Right lobe of liver (tissue), 4 donors: ENCODE data around the gene FAU.

ENCODE experiments used
- POLR2A ChIP-seq: fragments of 450-650 bp; IDR thresholded peaks from one replicate; pipeline ENCODE4 v1.6.1; 2017; ENCODE audit warnings: antibody characterized with exemption, mild to moderate bottlenecking
- TF ChIP-seq, protein P1 (sequence below), 4 donors: fragments of 200-600 bp in 3 of 4; fragments of 450-650 bp in 1 of 4; IDR thresholded peaks; one replicate each; pipeline versions ENCODE4 v1.5.1 to v1.8.0; 2016 to 2022; ENCODE audit warnings: antibody characterized with exemption in 4 of 4, mild to moderate bottlenecking in 2 of 4
- donor health status: DM: no; HTN: no; CAD: no.
- donor health status: DM: no; HTN: no; CAD: no.
- donor health status: DM: no; HTN: yes; CAD: no.

DNA sequence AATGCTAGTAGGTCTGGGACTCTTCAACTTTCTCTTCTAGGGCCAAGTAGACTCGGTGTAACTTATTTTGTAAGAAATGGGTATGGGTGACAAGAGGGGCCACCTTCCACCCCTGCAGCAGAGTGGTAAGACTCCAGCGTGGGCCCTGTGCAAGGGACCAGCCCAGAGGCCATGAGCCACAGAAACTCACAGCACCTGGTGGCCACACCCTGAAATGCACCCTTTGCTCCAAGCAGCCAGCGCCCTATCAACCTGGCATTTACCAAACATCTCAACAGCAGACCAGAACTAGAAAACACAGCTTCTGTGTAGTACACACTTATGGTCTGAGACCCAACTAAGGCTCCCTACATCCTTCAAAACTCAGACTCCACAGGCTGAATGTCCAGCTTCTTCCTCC lies 43.8 kb downstream of the FAU start:
- TF ChIP-seq, protein P1, sequence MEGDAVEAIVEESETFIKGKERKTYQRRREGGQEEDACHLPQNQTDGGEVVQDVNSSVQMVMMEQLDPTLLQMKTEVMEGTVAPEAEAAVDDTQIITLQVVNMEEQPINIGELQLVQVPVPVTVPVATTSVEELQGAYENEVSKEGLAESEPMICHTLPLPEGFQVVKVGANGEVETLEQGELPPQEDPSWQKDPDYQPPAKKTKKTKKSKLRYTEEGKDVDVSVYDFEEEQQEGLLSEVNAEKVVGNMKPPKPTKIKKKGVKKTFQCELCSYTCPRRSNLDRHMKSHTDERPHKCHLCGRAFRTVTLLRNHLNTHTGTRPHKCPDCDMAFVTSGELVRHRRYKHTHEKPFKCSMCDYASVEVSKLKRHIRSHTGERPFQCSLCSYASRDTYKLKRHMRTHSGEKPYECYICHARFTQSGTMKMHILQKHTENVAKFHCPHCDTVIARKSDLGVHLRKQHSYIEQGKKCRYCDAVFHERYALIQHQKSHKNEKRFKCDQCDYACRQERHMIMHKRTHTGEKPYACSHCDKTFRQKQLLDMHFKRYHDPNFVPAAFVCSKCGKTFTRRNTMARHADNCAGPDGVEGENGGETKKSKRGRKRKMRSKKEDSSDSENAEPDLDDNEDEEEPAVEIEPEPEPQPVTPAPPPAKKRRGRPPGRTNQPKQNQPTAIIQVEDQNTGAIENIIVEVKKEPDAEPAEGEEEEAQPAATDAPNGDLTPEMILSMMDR (IDR thresholded peaks at IDR 0.05) = peak; percentile 62 to 69 (median 66)
- TF ChIP-seq POLR2A = no peak
